ENCODE measurements around the gene MIDN.

MIDN gene

DNA sequence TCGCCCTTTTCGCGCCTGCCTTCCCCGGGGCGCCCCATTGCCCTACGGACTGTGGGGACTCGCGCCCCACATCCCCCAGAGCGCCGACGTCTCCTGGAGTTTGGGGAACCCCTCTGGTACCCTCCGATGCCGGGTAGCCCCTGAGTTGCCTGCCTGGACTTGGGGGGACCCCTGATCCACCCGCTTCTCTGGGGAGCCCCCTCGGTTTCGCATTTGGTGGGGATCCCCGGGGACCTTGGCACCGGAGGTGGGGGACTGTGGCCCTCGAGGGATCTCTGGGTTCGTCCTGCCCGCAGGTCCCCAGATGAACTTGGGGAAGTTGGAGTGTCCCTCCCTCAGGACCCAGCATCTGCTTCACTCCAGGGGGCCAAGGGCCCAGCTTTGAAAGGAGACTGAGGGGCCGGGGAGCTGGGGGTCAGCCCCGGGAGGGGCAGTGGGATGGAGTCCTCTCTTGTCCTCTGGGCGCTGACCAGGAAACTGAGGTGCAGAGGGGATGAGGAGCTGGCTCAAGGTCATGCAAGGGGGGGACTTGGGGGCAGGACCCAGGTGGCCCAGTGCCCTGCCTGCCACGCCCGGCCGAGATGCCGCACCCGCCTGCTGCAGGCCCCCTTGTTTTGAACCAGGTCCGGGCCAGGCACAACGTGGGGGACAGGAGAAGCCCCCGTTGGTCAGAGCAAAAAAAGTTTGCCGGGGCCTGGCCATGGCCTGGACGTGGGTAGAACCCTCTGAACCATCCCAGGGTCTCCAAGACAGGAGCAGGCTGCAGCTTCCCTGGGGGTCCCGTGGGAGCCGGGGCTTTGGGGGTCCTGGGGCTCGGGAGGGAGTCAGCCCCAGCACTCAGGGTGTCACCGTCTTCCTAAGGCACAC, 38.3 kb downstream of the MIDN start:
- POLR2A ChIA-PET = no interaction called here
- H3K27ac ChIP-seq (ENCODE audit: insufficient read depth in 1 of 2, low read depth in 1 of 2, low read length in 2 of 2, poor library complexity in 1 of 2, severe bottlenecking in 2 of 2) = no peak overlapping the region
- WGBS (ENCODE audit: insufficient coverage) = 39% methylated on average over 30 of the region's 38 CpGs
- H3K4me1 ChIP-seq (ENCODE audit: control extremely low read depth in 1 of 4, control insufficient read depth in 4 of 4, insufficient read depth in 4 of 4, low read length in 3 of 4) = peaks cover 0 to 10% (median 7%) of the 10 kb centered on the region in 4 experiments
- CTCF ChIA-PET = interaction anchor here (1.2 kb wide), 2 partner anchors 29 to 86 kb away, joined by 3 read pairs; no protein-coding TSS in a partner anchor
- no peak for DNase-seq
- no peaks in the 10 kb centered on the region for H3K36me3 ChIP-seq (ENCODE audit: control insufficient read depth in 4 of 4, insufficient read depth in 4 of 4, low read length in 3 of 4)
- H3K4me3 ChIP-seq (ENCODE audit: control insufficient read depth in 1 of 7, extremely low read depth in 1 of 7, insufficient read depth in 4 of 7, low read depth in 2 of 7, low read length in 6 of 7) = peak overlapping the region in 1 of 7 experiments; percentile 19
- H3K27me3 ChIP-seq (replicated peaks in 2 of 5; ENCODE audit: control insufficient read depth in 4 of 5, insufficient read depth in 5 of 5, low read length in 4 of 5) = peaks cover 0 to 83% (median 31%) of the 10 kb centered on the region in 5 experiments
- H3K9me3 ChIP-seq (ENCODE audit: control extremely low read depth in 1 of 5, control insufficient read depth in 4 of 5, insufficient read depth in 2 of 5, low read depth in 1 of 5, low read length in 4 of 5) = no peaks in the 10 kb centered on the region

GRCh38 chr19:1287354-1288225, 39.2 kb downstream of the MIDN start:
- H3K27me3 ChIP-seq (replicated peaks in 2 of 5; ENCODE audit: control insufficient read depth in 4 of 5, insufficient read depth in 5 of 5, low read length in 4 of 5) = peaks cover 0 to 91% (median 31%) of the 10 kb centered on the region in 5 experiments
- POLR2A ChIA-PET = no interaction called here
- H3K4me1 ChIP-seq (ENCODE audit: control extremely low read depth in 1 of 4, control insufficient read depth in 4 of 4, insufficient read depth in 4 of 4, low read length in 3 of 4) = peaks cover 0 to 10% (median 7%) of the 10 kb centered on the region in 4 experiments
- CTCF ChIA-PET = interaction anchor here (1.2 kb wide), 2 partner anchors 28 to 85 kb away, joined by 3 read pairs; no protein-coding TSS in a partner anchor
- WGBS (ENCODE audit: insufficient coverage) = 22% methylated on average over 48 of the region's 55 CpGs
- no peak for DNase-seq
- H3K36me3 ChIP-seq (ENCODE audit: control insufficient read depth in 4 of 4, insufficient read depth in 4 of 4, low read length in 3 of 4) = no peaks in the 10 kb centered on the region
- no peak overlapping the region for H3K4me3 ChIP-seq (ENCODE audit: control insufficient read depth in 1 of 7, extremely low read depth in 1 of 7, insufficient read depth in 4 of 7, low read depth in 2 of 7, low read length in 6 of 7)
- H3K9me3 ChIP-seq (ENCODE audit: control extremely low read depth in 1 of 5, control insufficient read depth in 4 of 5, insufficient read depth in 2 of 5, low read depth in 1 of 5, low read length in 4 of 5) = no peaks in the 10 kb centered on the region
- no peak overlapping the region for H3K27ac ChIP-seq (ENCODE audit: insufficient read depth in 1 of 2, low read depth in 1 of 2, low read length in 2 of 2, poor library complexity in 1 of 2, severe bottlenecking in 2 of 2)

- 94% methylated on average over 16 of the region's 18 CpGs for WGBS (ENCODE audit: insufficient coverage)
- Histone ChIP-seq H3K27me3 (replicated peaks in 2 of 5; ENCODE audit: control insufficient read depth in 4 of 5, insufficient read depth in 5 of 5, low read length in 4 of 5) (peaks cover 0 to 90% (median 31%) of the 10 kb centered on the region in 5 experiments), H3K4me3 (ENCODE audit: control insufficient read depth in 1 of 7, extremely low read depth in 1 of 7, insufficient read depth in 4 of 7, low read depth in 2 of 7, low read length in 6 of 7) (no peak overlapping the region), H3K36me3 (ENCODE audit: control insufficient read depth in 4 of 4, insufficient read depth in 4 of 4, low read length in 3 of 4) (no peaks in the 10 kb centered on the region), H3K9me3 (ENCODE audit: control extremely low read depth in 1 of 5, control insufficient read depth in 4 of 5, insufficient read depth in 2 of 5, low read depth in 1 of 5, low read length in 4 of 5) (no peaks in the 10 kb centered on the region), H3K4me1 (ENCODE audit: control extremely low read depth in 1 of 4, control insufficient read depth in 4 of 4, insufficient read depth in 4 of 4, low read length in 3 of 4) (peaks cover 0 to 10% (median 7%) of the 10 kb centered on the region in 4 experiments), H3K27ac (ENCODE audit: insufficient read depth in 1 of 2, low read depth in 1 of 2, low read length in 2 of 2, poor library complexity in 1 of 2, severe bottlenecking in 2 of 2) (no peak overlapping the region)
- ChIA-PET POLR2A (no interaction called here), CTCF (no interaction called here)
- no peak for DNase-seq
These were observed 39.8 kb downstream of the MIDN start for GRCh38 chr19:1288226-1288612.

GRCh38 chr19:1288833-1289685, 40.7 kb downstream of the MIDN start:
- Histone ChIP-seq H3K27me3 (replicated peaks in 2 of 5; ENCODE audit: control insufficient read depth in 4 of 5, insufficient read depth in 5 of 5, low read length in 4 of 5) (peaks cover 0 to 90% (median 29%) of the 10 kb centered on the region in 5 experiments), H3K36me3 (ENCODE audit: control insufficient read depth in 4 of 4, insufficient read depth in 4 of 4, low read length in 3 of 4) (no peaks in the 10 kb centered on the region), H3K4me1 (ENCODE audit: control extremely low read depth in 1 of 4, control insufficient read depth in 4 of 4, insufficient read depth in 4 of 4, low read length in 3 of 4) (peaks cover 0 to 10% (median 7%) of the 10 kb centered on the region in 4 experiments), H3K9me3 (ENCODE audit: control extremely low read depth in 1 of 5, control insufficient read depth in 4 of 5, insufficient read depth in 2 of 5, low read depth in 1 of 5, low read length in 4 of 5) (no peaks in the 10 kb centered on the region), H3K27ac (ENCODE audit: insufficient read depth in 1 of 2, low read depth in 1 of 2, low read length in 2 of 2, poor library complexity in 1 of 2, severe bottlenecking in 2 of 2) (no peak overlapping the region), H3K4me3 (ENCODE audit: control insufficient read depth in 1 of 7, extremely low read depth in 1 of 7, insufficient read depth in 4 of 7, low read depth in 2 of 7, low read length in 6 of 7) (no peak overlapping the region)
- POLR2A ChIA-PET = interaction anchor here (0.7 kb wide), 1 partner anchor 130 kb away, joined by 3 read pairs; no protein-coding TSS in a partner anchor
- CTCF ChIA-PET = no interaction called here
- 93% methylated on average over 38 of the region's 41 CpGs for WGBS (ENCODE audit: insufficient coverage)
- no peak for DNase-seq

DNA sequence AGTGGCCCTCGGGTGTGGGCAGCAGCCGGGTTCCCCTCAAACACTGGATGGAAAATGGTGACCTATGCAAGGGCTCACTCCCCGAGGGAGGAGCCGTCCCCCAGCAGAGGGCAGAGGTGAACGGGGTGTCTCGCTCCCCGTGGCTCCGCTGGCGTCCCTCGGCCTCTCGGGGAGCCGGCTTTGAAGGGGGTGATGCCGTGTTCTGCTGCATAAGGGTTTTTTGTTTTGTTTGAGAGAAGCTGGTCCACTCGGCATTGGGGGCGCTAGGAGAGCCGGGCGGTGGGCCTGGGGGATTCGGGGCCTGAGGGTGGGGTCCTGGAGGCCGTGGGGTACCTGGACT, 41.3 kb downstream of the MIDN start:
- ChIA-PET POLR2A (no interaction called here), CTCF (no interaction called here)
- no peak overlapping the region for H3K27ac ChIP-seq (ENCODE audit: insufficient read depth in 1 of 2, low read depth in 1 of 2, low read length in 2 of 2, poor library complexity in 1 of 2, severe bottlenecking in 2 of 2)
- DNase-seq = no peak
- H3K4me1 ChIP-seq (ENCODE audit: control extremely low read depth in 1 of 4, control insufficient read depth in 4 of 4, insufficient read depth in 4 of 4, low read length in 3 of 4) = peaks cover 0 to 10% (median 7%) of the 10 kb centered on the region in 4 experiments
- no peak overlapping the region for H3K4me3 ChIP-seq (ENCODE audit: control insufficient read depth in 1 of 7, extremely low read depth in 1 of 7, insufficient read depth in 4 of 7, low read depth in 2 of 7, low read length in 6 of 7)
- peaks cover 0 to 90% (median 23%) of the 10 kb centered on the region in 5 experiments for H3K27me3 ChIP-seq (replicated peaks in 2 of 5; ENCODE audit: control insufficient read depth in 4 of 5, insufficient read depth in 5 of 5, low read length in 4 of 5)
- WGBS (ENCODE audit: insufficient coverage) = 89% methylated on average over 18 of the region's 19 CpGs
- no peaks in the 10 kb centered on the region for H3K36me3 ChIP-seq (ENCODE audit: control insufficient read depth in 4 of 4, insufficient read depth in 4 of 4, low read length in 3 of 4)
- no peaks in the 10 kb centered on the region for H3K9me3 ChIP-seq (ENCODE audit: control extremely low read depth in 1 of 5, control insufficient read depth in 4 of 5, insufficient read depth in 2 of 5, low read depth in 1 of 5, low read length in 4 of 5)

- H3K27ac ChIP-seq (ENCODE audit: insufficient read depth in 1 of 2, low read depth in 1 of 2, low read length in 2 of 2, poor library complexity in 1 of 2, severe bottlenecking in 2 of 2) = no peak overlapping the region
- no peaks in the 10 kb centered on the region for H3K9me3 ChIP-seq (ENCODE audit: control extremely low read depth in 1 of 5, control insufficient read depth in 4 of 5, insufficient read depth in 2 of 5, low read depth in 1 of 5, low read length in 4 of 5)
- no peaks in the 10 kb centered on the region for H3K36me3 ChIP-seq (ENCODE audit: control insufficient read depth in 4 of 4, insufficient read depth in 4 of 4, low read length in 3 of 4)
- WGBS (ENCODE audit: insufficient coverage) = 86% methylated on average over 22 of the region's 24 CpGs
- CTCF ChIA-PET = no interaction called here
- H3K4me1 ChIP-seq (ENCODE audit: control extremely low read depth in 1 of 4, control insufficient read depth in 4 of 4, insufficient read depth in 4 of 4, low read length in 3 of 4) = peaks cover 0 to 15% (median 10%) of the 10 kb centered on the region in 4 experiments
- DNase-seq = no peak
- POLR2A ChIA-PET = no interaction called here
- H3K27me3 ChIP-seq (replicated peaks in 2 of 5; ENCODE audit: control insufficient read depth in 4 of 5, insufficient read depth in 5 of 5, low read length in 4 of 5) = peaks cover 0 to 90% (median 18%) of the 10 kb centered on the region in 5 experiments
- H3K4me3 ChIP-seq (ENCODE audit: control insufficient read depth in 1 of 7, extremely low read depth in 1 of 7, insufficient read depth in 4 of 7, low read depth in 2 of 7, low read length in 6 of 7) = no peak overlapping the region
These were observed 41.9 kb downstream of the MIDN start for GRCh38 chr19:1290196-1290702.

Data from common myeloid progenitor, CD34-positive (primary cell).